ENCODE results near the gene PRKCH. TPM values are rescaled to one million over a fixed set of nuclear protein-coding genes. Genes with fewer than 3 reads are reported as not detected.

PRKCH gene
- total and polyA plus RNA-seq, 2 of the 13 experiments (the other 11 are each of a cell fraction or from before 2014, with no cell fraction given), result 0.48 to 1.3 TPM

DNA sequence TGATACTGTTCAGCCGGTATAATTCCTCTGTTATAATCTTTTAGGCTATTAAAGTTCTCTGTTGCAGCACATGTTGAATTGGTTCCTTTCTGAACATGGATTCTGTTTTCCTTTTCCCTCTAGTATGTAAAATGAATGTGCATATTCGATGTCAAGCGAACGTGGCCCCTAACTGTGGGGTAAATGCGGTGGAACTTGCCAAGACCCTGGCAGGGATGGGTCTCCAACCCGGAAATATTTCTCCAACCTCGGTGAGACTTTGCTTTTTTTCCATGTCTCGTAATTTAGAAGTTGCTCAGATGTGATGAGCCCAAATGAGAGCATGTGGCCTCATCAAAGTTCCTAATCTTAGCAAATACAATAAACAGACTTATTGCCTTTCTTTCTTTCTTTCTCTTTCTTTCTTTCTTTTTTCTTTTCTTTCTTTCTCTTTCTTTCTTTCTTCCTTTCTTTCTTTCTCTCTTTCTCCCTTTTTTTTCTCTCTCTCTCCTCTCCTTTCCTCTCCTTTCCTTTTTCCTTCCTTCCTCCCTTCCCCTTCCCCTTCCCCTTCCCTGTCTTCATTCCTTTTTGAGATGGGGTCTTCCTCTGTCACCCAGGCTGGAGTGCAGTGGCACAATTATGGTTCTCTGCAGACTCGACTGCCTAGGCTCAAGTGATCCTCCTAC lies 131.9 kb downstream of the PRKCH start (continued):
- TF ChIP-seq, protein P1, sequence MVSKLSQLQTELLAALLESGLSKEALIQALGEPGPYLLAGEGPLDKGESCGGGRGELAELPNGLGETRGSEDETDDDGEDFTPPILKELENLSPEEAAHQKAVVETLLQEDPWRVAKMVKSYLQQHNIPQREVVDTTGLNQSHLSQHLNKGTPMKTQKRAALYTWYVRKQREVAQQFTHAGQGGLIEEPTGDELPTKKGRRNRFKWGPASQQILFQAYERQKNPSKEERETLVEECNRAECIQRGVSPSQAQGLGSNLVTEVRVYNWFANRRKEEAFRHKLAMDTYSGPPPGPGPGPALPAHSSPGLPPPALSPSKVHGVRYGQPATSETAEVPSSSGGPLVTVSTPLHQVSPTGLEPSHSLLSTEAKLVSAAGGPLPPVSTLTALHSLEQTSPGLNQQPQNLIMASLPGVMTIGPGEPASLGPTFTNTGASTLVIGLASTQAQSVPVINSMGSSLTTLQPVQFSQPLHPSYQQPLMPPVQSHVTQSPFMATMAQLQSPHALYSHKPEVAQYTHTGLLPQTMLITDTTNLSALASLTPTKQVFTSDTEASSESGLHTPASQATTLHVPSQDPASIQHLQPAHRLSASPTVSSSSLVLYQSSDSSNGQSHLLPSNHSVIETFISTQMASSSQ (IDR thresholded peaks at IDR 0.05; ENCODE audit: low read depth), result no peak
- TF ChIP-seq, protein P1 (CRISPR knock-in tag; IDR thresholded peaks at IDR 0.05; ENCODE audit: borderline replicate concordance), result no peak
- no peak for TF ChIP-seq HIVEP1 (CRISPR knock-in tag; IDR thresholded peaks at IDR 0.05)
- TF ChIP-seq ZNF333 (CRISPR knock-in tag; IDR thresholded peaks at IDR 0.05; ENCODE audit: borderline replicate concordance), result no peak
- TF ChIP-seq, protein P2, sequence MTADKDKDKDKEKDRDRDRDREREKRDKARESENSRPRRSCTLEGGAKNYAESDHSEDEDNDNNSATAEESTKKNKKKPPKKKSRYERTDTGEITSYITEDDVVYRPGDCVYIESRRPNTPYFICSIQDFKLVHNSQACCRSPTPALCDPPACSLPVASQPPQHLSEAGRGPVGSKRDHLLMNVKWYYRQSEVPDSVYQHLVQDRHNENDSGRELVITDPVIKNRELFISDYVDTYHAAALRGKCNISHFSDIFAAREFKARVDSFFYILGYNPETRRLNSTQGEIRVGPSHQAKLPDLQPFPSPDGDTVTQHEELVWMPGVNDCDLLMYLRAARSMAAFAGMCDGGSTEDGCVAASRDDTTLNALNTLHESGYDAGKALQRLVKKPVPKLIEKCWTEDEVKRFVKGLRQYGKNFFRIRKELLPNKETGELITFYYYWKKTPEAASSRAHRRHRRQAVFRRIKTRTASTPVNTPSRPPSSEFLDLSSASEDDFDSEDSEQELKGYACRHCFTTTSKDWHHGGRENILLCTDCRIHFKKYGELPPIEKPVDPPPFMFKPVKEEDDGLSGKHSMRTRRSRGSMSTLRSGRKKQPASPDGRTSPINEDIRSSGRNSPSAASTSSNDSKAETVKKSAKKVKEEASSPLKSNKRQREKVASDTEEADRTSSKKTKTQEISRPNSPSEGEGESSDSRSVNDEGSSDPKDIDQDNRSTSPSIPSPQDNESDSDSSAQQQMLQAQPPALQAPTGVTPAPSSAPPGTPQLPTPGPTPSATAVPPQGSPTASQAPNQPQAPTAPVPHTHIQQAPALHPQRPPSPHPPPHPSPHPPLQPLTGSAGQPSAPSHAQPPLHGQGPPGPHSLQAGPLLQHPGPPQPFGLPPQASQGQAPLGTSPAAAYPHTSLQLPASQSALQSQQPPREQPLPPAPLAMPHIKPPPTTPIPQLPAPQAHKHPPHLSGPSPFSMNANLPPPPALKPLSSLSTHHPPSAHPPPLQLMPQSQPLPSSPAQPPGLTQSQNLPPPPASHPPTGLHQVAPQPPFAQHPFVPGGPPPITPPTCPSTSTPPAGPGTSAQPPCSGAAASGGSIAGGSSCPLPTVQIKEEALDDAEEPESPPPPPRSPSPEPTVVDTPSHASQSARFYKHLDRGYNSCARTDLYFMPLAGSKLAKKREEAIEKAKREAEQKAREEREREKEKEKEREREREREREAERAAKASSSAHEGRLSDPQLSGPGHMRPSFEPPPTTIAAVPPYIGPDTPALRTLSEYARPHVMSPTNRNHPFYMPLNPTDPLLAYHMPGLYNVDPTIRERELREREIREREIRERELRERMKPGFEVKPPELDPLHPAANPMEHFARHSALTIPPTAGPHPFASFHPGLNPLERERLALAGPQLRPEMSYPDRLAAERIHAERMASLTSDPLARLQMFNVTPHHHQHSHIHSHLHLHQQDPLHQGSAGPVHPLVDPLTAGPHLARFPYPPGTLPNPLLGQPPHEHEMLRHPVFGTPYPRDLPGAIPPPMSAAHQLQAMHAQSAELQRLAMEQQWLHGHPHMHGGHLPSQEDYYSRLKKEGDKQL (CRISPR knock-in tag; IDR thresholded peaks at IDR 0.05; ENCODE audit: low read depth), result no peak
- no peak for TF ChIP-seq RNF2 (conservative IDR thresholded peaks at IDR 0.05; ENCODE audit: low read depth)
- TF ChIP-seq ZNF30 (CRISPR knock-in tag; IDR thresholded peaks at IDR 0.05), result no peak
- TF ChIP-seq, protein P3, sequence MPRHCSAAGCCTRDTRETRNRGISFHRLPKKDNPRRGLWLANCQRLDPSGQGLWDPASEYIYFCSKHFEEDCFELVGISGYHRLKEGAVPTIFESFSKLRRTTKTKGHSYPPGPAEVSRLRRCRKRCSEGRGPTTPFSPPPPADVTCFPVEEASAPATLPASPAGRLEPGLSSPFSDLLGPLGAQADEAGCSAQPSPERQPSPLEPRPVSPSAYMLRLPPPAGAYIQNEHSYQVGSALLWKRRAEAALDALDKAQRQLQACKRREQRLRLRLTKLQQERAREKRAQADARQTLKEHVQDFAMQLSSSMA (CRISPR knock-in tag; IDR thresholded peaks at IDR 0.05), result no peak
- TF ChIP-seq HDAC1 (CRISPR knock-in tag; IDR thresholded peaks at IDR 0.05), result no peak
- no peak for TF ChIP-seq GATAD2A (CRISPR knock-in tag; IDR thresholded peaks at IDR 0.05)
- no peak for TF ChIP-seq ZFX (CRISPR knock-in tag; IDR thresholded peaks at IDR 0.05; ENCODE audit: low read depth)
